ENCODE data around the gene ELP4. TPM values are rescaled to one million over a fixed set of nuclear protein-coding genes. Genes with fewer than 3 reads are reported as not detected.

ELP4 gene
- total and polyA plus RNA-seq, 9 of the 15 experiments (the other 6 are each of a cell fraction or from before 2014, with no cell fraction given): 24.1 to 60.3 (median 38.7) TPM

DNA sequence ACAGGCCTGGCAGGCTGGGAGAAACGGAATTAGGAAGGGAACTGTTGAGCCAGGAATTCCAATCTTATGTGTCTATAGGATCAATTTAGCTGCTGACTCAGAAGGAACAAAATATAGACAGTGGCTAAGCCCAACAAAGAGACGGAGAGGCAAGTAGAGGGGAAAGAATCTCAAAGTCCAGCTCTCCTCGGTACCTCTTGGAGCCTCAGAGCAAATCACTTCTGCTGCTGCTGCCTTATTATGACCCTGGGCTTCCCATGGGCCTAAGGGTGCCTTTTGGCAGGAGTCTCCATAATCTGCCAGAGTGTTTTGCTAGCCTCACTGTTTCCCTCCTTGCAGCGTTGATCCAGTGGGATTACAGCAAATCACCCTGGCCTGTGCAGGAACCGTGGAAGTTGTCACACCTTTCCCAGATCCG lies 269.8 kb downstream of the ELP4 start:
- FAIRE-seq (no peak), DNase-seq (ENCODE audit: extremely low read depth in 1 of 4, low spot score in 3 of 4) (no peak), ATAC-seq (no peak)
- intact Hi-C loops (cut with micrococcal nuclease): no loop called here
- in situ Hi-C loops (cut with MboI): no loop called here
- Histone ChIP-seq H3K9me1 (ENCODE audit: control insufficient read depth, insufficient read depth, low read length) (no peaks in the 10 kb centered on the region), H2AFZ (ENCODE audit: low read depth, low read length) (no peak overlapping the region), H3K36me3 (ENCODE audit: control insufficient read depth, insufficient read depth, low read length) (no peaks in the 10 kb centered on the region), H3K4me2 (ENCODE audit: insufficient read depth, low read length) (no peak overlapping the region), H3K4me1 (replicated peaks in 1 of 2; ENCODE audit: control insufficient read depth in 2 of 2, insufficient read depth in 2 of 2, low read length in 2 of 2) (no peaks in the 10 kb centered on the region), H4K20me1 (replicated peaks; ENCODE audit: control insufficient read depth, insufficient read depth, low read length) (no peaks in the 10 kb centered on the region), H3K27ac (ENCODE audit: extremely low read depth, low read depth, low read length) (no peak overlapping the region), H3K4me3 (no peak overlapping the region), H3K79me2 (ENCODE audit: control insufficient read depth, insufficient read depth, low read length) (no peaks in the 10 kb centered on the region), H3K9me3 (replicated peaks; ENCODE audit: control insufficient read depth, insufficient read depth, low read depth, low read length) (no peaks in the 10 kb centered on the region; the same call in 1 of the 2 replicates), H3K9ac (ENCODE audit: insufficient read depth in 1 of 2, low read depth in 2 of 2, low read length in 2 of 2) (no peak overlapping the region), H3K27me3 (ENCODE audit: control insufficient read depth in 2 of 2, insufficient read depth in 2 of 2, low read length in 2 of 2) (no peaks in the 10 kb centered on the region)
- POLR2A ChIA-PET: interaction anchor here (0.7 kb wide), 1 partner anchor 38 kb away, joined by 3 read pairs; no protein-coding TSS in a partner anchor
- 57% methylated on average over 6 of the region's 6 CpGs for WGBS (ENCODE audit: insufficient coverage, low coverage, missing lambda C conversion rate)
- CTCF ChIA-PET (ENCODE audit: low intra/inter-chr PET ratio): no interaction called here
- TF ChIP-seq KDM1A (IDR thresholded peaks at IDR 0.05) (no peak), PML (IDR thresholded peaks at IDR 0.05; ENCODE audit: low read length) (no peak), FOXM1 (IDR thresholded peaks at IDR 0.05; ENCODE audit: low read depth) (no peak), FOXM1 (CRISPR knock-in tag; IDR thresholded peaks at IDR 0.05; ENCODE audit: low read depth) (no peak), ZNF24 (IDR thresholded peaks at IDR 0.05) (no peak), MBD1 (CRISPR knock-in tag; IDR thresholded peaks at IDR 0.05) (no peak), GATA2 (CRISPR knock-in tag; IDR thresholded peaks at IDR 0.05) (no peak), ZNF23 (CRISPR knock-in tag; IDR thresholded peaks at IDR 0.05) (no peak)
- TF ChIP-seq, protein P1, sequence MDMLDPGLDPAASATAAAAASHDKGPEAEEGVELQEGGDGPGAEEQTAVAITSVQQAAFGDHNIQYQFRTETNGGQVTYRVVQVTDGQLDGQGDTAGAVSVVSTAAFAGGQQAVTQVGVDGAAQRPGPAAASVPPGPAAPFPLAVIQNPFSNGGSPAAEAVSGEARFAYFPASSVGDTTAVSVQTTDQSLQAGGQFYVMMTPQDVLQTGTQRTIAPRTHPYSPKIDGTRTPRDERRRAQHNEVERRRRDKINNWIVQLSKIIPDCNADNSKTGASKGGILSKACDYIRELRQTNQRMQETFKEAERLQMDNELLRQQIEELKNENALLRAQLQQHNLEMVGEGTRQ (CRISPR knock-in tag; IDR thresholded peaks at IDR 0.05): no peak
- BruUV-seq (replicated peaks): no TSS peak

Data from K562 (cell line).